Stimulated activated naive B cell treated with anti-CD40 and anti-IgM and Interleukin-4, amounts not matched to agents 10 μg/mL and 1 μg/mL and 100 μg/mL, for 72 hours (primary cell): ENCODE measurements around the gene EPHA3.
"Not testable (repeated sequence)": the region's sequence is repeated elsewhere in the genome, so short reads cannot be mapped to it uniquely, and the experiment has no call there.

Source experiments
- ATAC-seq, 2 donors: fragments of 150-1000 bp; cut with Tn5 transposase; replicated peaks; 2 replicates each; pipeline ENCODE4 v1.10.0; 2021; ENCODE audit warnings: moderate library complexity in 1 of 2
- DNase-seq: peaks from one replicate; pipeline ENCODE4 v3.0.0; 2021
- H3K27ac Mint-ChIP-seq: one replicate; pipeline ENCODE4 v1.8.0; 2022; ENCODE audit warnings: mild to moderate bottlenecking, mixed read lengths
- H3K27me3 Mint-ChIP-seq, 2 donors: one replicate each; pipeline ENCODE4 v1.8.0; 2022; ENCODE audit warnings: mixed read lengths in 2 of 2
- H3K36me3 Mint-ChIP-seq, 2 donors: one replicate each; pipeline ENCODE4 v1.8.0; 2022; ENCODE audit warnings: mixed read lengths in 2 of 2, mild to moderate bottlenecking in 1 of 2
- H3K4me1 Mint-ChIP-seq, 2 donors: one replicate each; pipeline ENCODE4 v1.8.0; 2022; ENCODE audit warnings: mixed read lengths in 2 of 2, mild to moderate bottlenecking in 1 of 2
- H3K4me3 Mint-ChIP-seq, 2 donors: one replicate each; pipeline ENCODE4 v1.8.0; 2022; ENCODE audit warnings: mild to moderate bottlenecking in 2 of 2, mixed read lengths in 2 of 2, moderate library complexity in 1 of 2
- H3K9me3 Mint-ChIP-seq, 2 donors: one replicate each; pipeline ENCODE4 v1.8.0; 2022; ENCODE audit warnings: mixed read lengths in 2 of 2, mild to moderate bottlenecking in 1 of 2

Gene EPHA3

DNA sequence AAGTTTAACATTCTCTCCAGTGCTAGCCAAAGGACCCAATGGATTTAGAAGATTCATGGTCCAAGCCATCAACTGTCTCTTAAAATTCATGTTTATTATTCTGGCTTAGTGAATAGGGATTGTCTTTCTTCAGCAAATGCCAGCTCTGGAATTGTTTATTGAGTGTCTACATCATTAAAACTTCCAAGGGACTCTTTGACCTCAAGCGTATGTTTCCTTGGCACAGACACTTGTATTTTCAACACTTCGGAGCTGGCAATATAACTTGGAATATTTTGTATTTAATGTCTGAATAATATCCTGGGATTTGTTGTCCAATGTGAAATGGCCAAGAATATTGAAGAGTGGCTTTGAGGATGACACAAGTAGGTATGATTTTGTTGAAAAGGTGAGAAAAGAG, 204.2 kb downstream of the EPHA3 start:
- Mint-ChIP-seq H3K27me3 (no peaks in the 10 kb centered on the region), H3K9me3 (peaks cover 1 to 4% of the 10 kb centered on the region in 2 donors), H3K27ac (no peak overlapping the region), H3K4me1 (no peaks in the 10 kb centered on the region), H3K4me3 (no peak overlapping the region), H3K36me3 (no peaks in the 10 kb centered on the region)
- DNase-seq (no peak), ATAC-seq (no peak)

DNA sequence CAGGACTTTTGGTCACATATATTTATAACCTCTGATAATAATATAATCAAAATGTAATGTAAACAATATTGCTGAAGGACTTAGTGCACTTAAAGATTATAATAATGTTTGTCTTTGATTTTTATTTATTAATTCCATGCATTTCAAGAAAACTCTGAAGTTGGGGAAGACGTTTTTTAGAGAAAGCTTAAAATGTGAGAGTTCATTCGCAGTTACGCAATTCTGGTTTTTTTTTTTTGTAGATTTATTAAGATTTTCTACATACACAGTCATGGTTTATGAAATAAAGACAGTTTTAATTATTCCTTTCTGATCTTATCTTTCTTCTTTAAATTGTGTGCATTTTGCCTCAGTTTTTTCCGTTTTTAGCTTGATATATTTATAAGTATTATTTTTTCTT, 204.7 kb downstream of the EPHA3 start:
- H3K4me3 Mint-ChIP-seq: no peak overlapping the region

DNA sequence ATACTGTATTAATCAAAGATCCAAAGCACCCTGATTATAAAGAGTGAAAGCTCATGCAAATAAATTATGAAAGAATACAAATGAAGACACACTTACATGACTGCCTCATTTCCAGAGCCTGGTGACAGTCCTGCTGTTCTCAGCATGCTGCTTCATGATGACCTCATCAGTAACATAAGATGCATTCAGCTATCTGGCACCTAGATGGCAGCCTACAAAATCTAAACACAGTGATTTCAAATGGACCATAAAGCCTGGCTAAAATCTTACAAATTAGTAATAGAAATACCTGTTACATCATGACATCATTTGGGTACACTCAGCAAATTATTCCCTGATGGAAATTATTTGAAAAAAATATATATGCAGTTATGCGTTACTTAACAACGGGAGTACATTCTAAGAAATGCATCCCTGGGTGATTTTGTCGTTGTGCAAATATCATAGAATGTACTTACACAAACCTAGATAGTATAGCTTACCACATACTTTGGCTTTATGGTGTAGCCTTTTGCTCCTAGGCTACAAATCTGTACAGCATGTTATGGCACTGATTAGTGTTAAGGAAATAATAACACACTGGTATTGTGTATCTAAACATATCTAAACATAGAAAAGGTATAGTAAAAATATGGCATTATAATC, 207.2 kb downstream of the EPHA3 start:
- H3K4me3 Mint-ChIP-seq: no peak overlapping the region
- no peak overlapping the region for H3K27ac Mint-ChIP-seq
- no peaks in the 10 kb centered on the region for H3K4me1 Mint-ChIP-seq
- no peaks in the 10 kb centered on the region for H3K36me3 Mint-ChIP-seq
- DNase-seq (no peak), ATAC-seq (no peak)
- peaks cover 1 to 4% of the 10 kb centered on the region in 2 donors for H3K9me3 Mint-ChIP-seq
- H3K27me3 Mint-ChIP-seq: no peaks in the 10 kb centered on the region

More for the DNA sequence above, 204.7 kb downstream of the EPHA3 start:
- Mint-ChIP-seq H3K27ac (no peak overlapping the region), H3K4me1 (no peaks in the 10 kb centered on the region), H3K36me3 (no peaks in the 10 kb centered on the region), H3K27me3 (no peaks in the 10 kb centered on the region), H3K9me3 (peaks cover 1 to 4% of the 10 kb centered on the region in 2 donors)
- ATAC-seq: no peak
- DNase-seq: no peak

- H3K4me1 Mint-ChIP-seq: no peaks in the 10 kb centered on the region
- ATAC-seq (no peak), DNase-seq (no peak)
- H3K4me3 Mint-ChIP-seq: no peak overlapping the region
- no peak overlapping the region for H3K27ac Mint-ChIP-seq
- H3K27me3 Mint-ChIP-seq: no peaks in the 10 kb centered on the region
- H3K9me3 Mint-ChIP-seq: peaks cover 1 to 4% of the 10 kb centered on the region in 2 donors
- no peaks in the 10 kb centered on the region for H3K36me3 Mint-ChIP-seq
These were observed 208.5 kb downstream of the EPHA3 start for GRCh38 chr3:89315750-89316470.

DNA sequence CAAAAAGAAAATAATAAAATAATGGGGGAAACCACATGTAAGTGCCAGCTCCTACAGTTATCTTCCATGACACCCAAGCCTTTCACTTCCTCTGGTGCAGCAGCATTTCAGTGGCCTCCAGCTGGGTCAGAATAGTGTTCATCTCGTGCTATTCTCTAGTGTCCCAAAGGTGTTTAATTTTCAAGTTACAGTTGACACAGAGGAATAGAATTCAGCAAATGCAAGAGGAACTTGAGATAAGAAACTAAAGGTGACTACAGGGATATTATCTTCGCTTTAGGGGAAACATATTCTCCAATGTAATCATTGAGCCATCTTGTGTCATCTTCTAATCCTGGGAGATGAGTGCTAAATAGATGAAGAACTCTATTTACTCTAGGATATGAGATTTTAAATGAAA, 212.8 kb downstream of the EPHA3 start:
- DNase-seq (no peak), ATAC-seq (no peak)
- Mint-ChIP-seq H3K4me3 (no peak overlapping the region), H3K9me3 (no peaks in the 10 kb centered on the region), H3K36me3 (no peaks in the 10 kb centered on the region), H3K27me3 (no peaks in the 10 kb centered on the region), H3K4me1 (no peaks in the 10 kb centered on the region), H3K27ac (no peak overlapping the region)

- no peak overlapping the region for H3K4me3 Mint-ChIP-seq
- ATAC-seq (no peak), DNase-seq (no peak)
- peaks cover 0 to 2% of the 10 kb centered on the region in 2 donors for H3K9me3 Mint-ChIP-seq
- H3K27me3 Mint-ChIP-seq: no peaks in the 10 kb centered on the region
- no peaks in the 10 kb centered on the region for H3K4me1 Mint-ChIP-seq
- H3K27ac Mint-ChIP-seq: no peak overlapping the region
- no peaks in the 10 kb centered on the region for H3K36me3 Mint-ChIP-seq
These were observed 219.6 kb downstream of the EPHA3 start for GRCh38 chr3:89326997-89327396.

GRCh38 chr3:89332386-89332785, 225.0 kb downstream of the EPHA3 start:
- Mint-ChIP-seq H3K27me3 (no peaks in the 10 kb centered on the region), H3K9me3 (peaks cover 0 to 2% of the 10 kb centered on the region in 2 donors), H3K4me1 (no peaks in the 10 kb centered on the region), H3K36me3 (no peaks in the 10 kb centered on the region), H3K4me3 (no peak overlapping the region), H3K27ac (no peak overlapping the region)
- no peak for DNase-seq
- ATAC-seq: no peak

- no peak overlapping the region for H3K4me3 Mint-ChIP-seq
- DNase-seq: no peak
- H3K27me3 Mint-ChIP-seq: no peaks in the 10 kb centered on the region
These were observed 225.4 kb downstream of the EPHA3 start for GRCh38 chr3:89332793-89333192.

GRCh38 chr3:89335693-89336092, 228.3 kb downstream of the EPHA3 start:
- no peak overlapping the region for H3K27ac Mint-ChIP-seq
- no peak overlapping the region for H3K4me3 Mint-ChIP-seq
- no peaks in the 10 kb centered on the region for H3K36me3 Mint-ChIP-seq
- ATAC-seq (no peak), DNase-seq (no peak)
- peaks cover 0 to 2% of the 10 kb centered on the region in 2 donors for H3K9me3 Mint-ChIP-seq
- H3K4me1 Mint-ChIP-seq: no peaks in the 10 kb centered on the region
- H3K27me3 Mint-ChIP-seq: no peaks in the 10 kb centered on the region

More at GRCh38 chr3:89332793-89333192, 225.4 kb downstream of the EPHA3 start:
- Mint-ChIP-seq H3K27ac (no peak overlapping the region), H3K9me3 (peaks cover 0 to 2% of the 10 kb centered on the region in 2 donors), H3K4me1 (no peaks in the 10 kb centered on the region), H3K36me3 (no peaks in the 10 kb centered on the region)
- ATAC-seq: no peak

GRCh38 chr3:89340408-89340807, 233.0 kb downstream of the EPHA3 start:
- DNase-seq (no peak), ATAC-seq (no peak)
- no peaks in the 10 kb centered on the region for H3K9me3 Mint-ChIP-seq
- H3K4me1 Mint-ChIP-seq: no peaks in the 10 kb centered on the region
- H3K36me3 Mint-ChIP-seq: no peaks in the 10 kb centered on the region
- H3K27me3 Mint-ChIP-seq: no peaks in the 10 kb centered on the region
- no peak overlapping the region for H3K4me3 Mint-ChIP-seq
- H3K27ac Mint-ChIP-seq: no peak overlapping the region

GRCh38 chr3:89344076-89344475, 236.7 kb downstream of the EPHA3 start:
- Mint-ChIP-seq H3K4me3 (no peak overlapping the region), H3K27me3 (no peaks in the 10 kb centered on the region), H3K27ac (no peak overlapping the region), H3K36me3 (no peaks in the 10 kb centered on the region), H3K9me3 (no peaks in the 10 kb centered on the region), H3K4me1 (no peaks in the 10 kb centered on the region)
- ATAC-seq (no peak), DNase-seq (no peak)

- H3K27ac Mint-ChIP-seq, H3K27me3 Mint-ChIP-seq, ATAC-seq, H3K4me1 Mint-ChIP-seq, H3K9me3 Mint-ChIP-seq, H3K4me3 Mint-ChIP-seq, DNase-seq, H3K36me3 Mint-ChIP-seq: not testable (repeated sequence)
These were observed 243.5 kb downstream of the EPHA3 start for GRCh38 chr3:89350935-89351334.

DNA sequence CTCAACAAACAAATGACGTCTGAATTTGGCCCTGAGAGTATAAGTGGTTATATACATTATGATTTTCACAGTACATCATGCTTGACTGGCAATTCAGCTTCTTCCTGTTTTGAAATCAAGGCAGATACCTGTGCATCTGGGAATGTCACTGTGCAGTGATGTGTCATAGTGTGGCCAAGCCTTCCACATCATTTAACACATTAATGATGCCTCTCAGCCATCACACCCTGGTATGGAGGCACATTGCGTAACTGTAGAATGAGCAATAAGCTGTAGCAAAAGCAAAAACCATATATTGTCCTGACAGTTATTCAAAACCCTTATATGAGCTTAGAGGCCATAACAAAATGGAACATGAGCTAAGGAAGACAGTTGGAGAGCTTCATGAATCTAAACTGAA, 246.0 kb downstream of the EPHA3 start:
- H3K36me3 Mint-ChIP-seq: no peaks in the 10 kb centered on the region
- H3K4me1 Mint-ChIP-seq: no peaks in the 10 kb centered on the region
- H3K27ac Mint-ChIP-seq: no peak overlapping the region
- H3K27me3 Mint-ChIP-seq: no peaks in the 10 kb centered on the region
- DNase-seq: no peak
- peaks cover 0 to 1% of the 10 kb centered on the region in 2 donors for H3K9me3 Mint-ChIP-seq
- ATAC-seq: no peak
- no peak overlapping the region for H3K4me3 Mint-ChIP-seq

GRCh38 chr3:89358281-89358680, 250.9 kb downstream of the EPHA3 start:
- Mint-ChIP-seq H3K27ac (no peak overlapping the region), H3K27me3 (no peaks in the 10 kb centered on the region), H3K9me3 (peaks cover 1 to 3% of the 10 kb centered on the region in 2 donors), H3K4me1 (no peaks in the 10 kb centered on the region), H3K36me3 (no peaks in the 10 kb centered on the region), H3K4me3 (no peak overlapping the region)
- ATAC-seq (no peak), DNase-seq (no peak)

GRCh38 chr3:89360156-89360555, 252.7 kb downstream of the EPHA3 start:
- no peak overlapping the region for H3K27ac Mint-ChIP-seq
- H3K36me3 Mint-ChIP-seq: no peaks in the 10 kb centered on the region
- H3K27me3 Mint-ChIP-seq: no peaks in the 10 kb centered on the region
- ATAC-seq (no peak), DNase-seq (no peak)
- no peaks in the 10 kb centered on the region for H3K4me1 Mint-ChIP-seq
- H3K4me3 Mint-ChIP-seq: no peak overlapping the region
- H3K9me3 Mint-ChIP-seq: peaks cover 1 to 3% of the 10 kb centered on the region in 2 donors
